OCI-LY7 (cell line): ENCODE measurements around the gene CPLANE1. TPM values are rescaled to one million over a fixed set of nuclear protein-coding genes. Genes with fewer than 3 reads are reported as not detected.

ENCODE experiments used
- BruUV-seq: library from RNA; stranded (reverse); fragments of 400-500 nt; replicated peaks from 2 replicates; lab custom pipeline; 2021; lab: Mats Ljungman, UMichigan
- CTCF ChIA-PET: fragments of 300-600 bp; sonication (Branson Sonifier 250); formaldehyde crosslinking; loops from one replicate; lab custom pipeline; 2022; ENCODE audit warnings: antibody characterized with exemption; ENCODE audit not compliant: unreplicated experiment; lab: Charles Lee
- POLR2A ChIA-PET: fragments of 300-600 bp; sonication (Branson Sonifier 250); formaldehyde crosslinking; loops from one replicate; lab custom pipeline; 2022; ENCODE audit warnings: antibody characterized with exemption; lab: Charles Lee
- DNase-seq: peaks from one replicate; pipeline ENCODE4 v3.0.0-alpha.2; 2015; ENCODE audit warnings: low spot score
- H2AFZ ChIP-seq: fragments of 200-600 bp; sonication (generic), shearing (Covaris generic); 2 replicates; pipeline ENCODE4 v1.6.1; 2014; ENCODE audit warnings: mild to moderate bottlenecking, antibody characterized with exemption, low read length, moderate library complexity
- H3K27ac ChIP-seq: fragments of 200-600 bp; sonication (generic); 2 replicates; pipeline ENCODE4 v1.5.1; 2014; ENCODE audit warnings: mixed run types, low read depth, mild to moderate bottlenecking, moderate library complexity, low read length, inconsistent platforms; ENCODE audit not compliant: poor library complexity, severe bottlenecking
- H3K36me3 ChIP-seq: fragments of 200-600 bp; sonication (generic); 2 replicates; pipeline ENCODE4 v1.6.1; 2014; ENCODE audit warnings: mild to moderate bottlenecking, antibody characterized with exemption, low read length, moderate library complexity, mixed read lengths; ENCODE audit not compliant: insufficient read depth
- H3K4me1 ChIP-seq: fragments of 200-600 bp; sonication (generic); 2 replicates; pipeline ENCODE4 v1.5.1; 2014; ENCODE audit warnings: mild to moderate bottlenecking, low read length; ENCODE audit not compliant: insufficient read depth, poor library complexity, severe bottlenecking
- H3K4me2 ChIP-seq: fragments of 200-600 bp; sonication (generic); 2 replicates; pipeline ENCODE4 v1.6.1; 2014; ENCODE audit warnings: mild to moderate bottlenecking, low read length
- H3K4me3 ChIP-seq: fragments of 200-600 bp; sonication (generic); 2 replicates; pipeline ENCODE4 v1.5.1; 2014; ENCODE audit warnings: mild to moderate bottlenecking, low read depth, low read length; ENCODE audit not compliant: poor library complexity, severe bottlenecking
- H3K79me2 ChIP-seq: fragments of 200-600 bp; sonication (generic); 2 replicates; pipeline ENCODE4 v1.6.1; 2016; ENCODE audit warnings: low read depth, mild to moderate bottlenecking, low read length, moderate library complexity, mixed read lengths; ENCODE audit not compliant: insufficient read depth
- H3K9me2 ChIP-seq: fragments of 200-600 bp; sonication (generic); 2 replicates; pipeline ENCODE4 v1.6.1; 2016; ENCODE audit warnings: mild to moderate bottlenecking, low read length, mixed read lengths; ENCODE audit not compliant: insufficient read depth
- H3K9me3 ChIP-seq: fragments of 200-600 bp; sonication (generic); 2 replicates; pipeline ENCODE4 v1.6.1; 2014; ENCODE audit warnings: mild to moderate bottlenecking, mixed run types, low read length, mixed read lengths
- H4K20me1 ChIP-seq: fragments of 200-600 bp; sonication (generic); 2 replicates; pipeline ENCODE4 v1.6.1; 2014; ENCODE audit warnings: mild to moderate bottlenecking, antibody characterized with exemption, low read length, moderate library complexity, mixed read lengths; ENCODE audit not compliant: insufficient read depth
- CTCF ChIP-seq: fragments of 200-600 bp; sonication (generic); conservative IDR thresholded peaks from 2 replicates; pipeline ENCODE4 v1.5.1; 2014; ENCODE audit warnings: mild to moderate bottlenecking, antibody characterized with exemption, low read length, moderate library complexity, mixed read lengths
- EZH2phosphoT487 ChIP-seq: fragments of 200-600 bp; sonication (generic); IDR thresholded peaks from 2 replicates; pipeline ENCODE4 v1.6.1; 2018; ENCODE audit warnings: low read depth, borderline replicate concordance, mild to moderate bottlenecking, mixed run types, antibody characterized with exemption, low read length, moderate library complexity, mixed read lengths
- intact Hi-C: fragments of 100-400 bp; cut with micrococcal nuclease; formaldehyde crosslinking; loops from one replicate; pipeline ENCODE4 v1.10.0; 2022; ENCODE audit not compliant: unreplicated experiment
- total RNA-seq, 2 experiments: library from RNA; depleted of rRNA in 1 of 2; stranded (reverse); fragments of >200 nt in 1 of 2; shearing (Covaris generic) in 1 of 2; gene quantifications; 2 replicates each; pipeline ENCODE4 v1.2.3, GENCODE V29; 2014 to 2022

CPLANE1 gene
- total RNA-seq, 2 experiments from 2014 or later, result 0.21 TPM; not detected in 1

DNA sequence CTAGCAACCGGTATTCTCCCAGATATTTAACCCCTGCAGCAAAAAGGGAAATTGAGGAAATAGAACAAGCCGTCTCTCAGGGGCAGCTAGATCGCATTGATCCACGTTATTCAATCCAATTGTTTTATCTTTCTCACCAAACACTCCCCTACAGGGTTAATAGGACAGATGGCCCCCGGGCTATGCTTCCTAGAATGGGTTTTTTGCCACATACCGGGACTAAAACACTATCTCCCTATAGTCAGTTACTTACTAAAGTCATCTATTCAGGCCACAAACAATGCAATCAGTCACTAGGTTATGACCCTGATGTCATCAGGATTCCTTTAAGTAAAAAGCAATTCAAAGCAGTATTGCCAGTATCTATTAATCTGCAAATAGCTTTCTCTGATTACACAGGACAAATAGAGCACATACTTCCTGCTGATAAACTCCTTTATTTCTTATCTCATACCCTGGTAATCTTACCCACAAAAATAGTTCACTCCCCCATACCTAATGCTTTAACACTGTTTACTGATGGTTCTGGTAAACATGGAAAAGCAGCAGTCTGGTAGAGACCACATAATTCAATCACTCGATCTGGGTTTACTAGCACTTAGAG lies 159.0 kb downstream of the CPLANE1 start:
- H3K36me3 ChIP-seq, result no peaks in the 10 kb centered on the region
- H3K4me2 ChIP-seq, result no peak overlapping the region
- H3K9me3 ChIP-seq, result no peaks in the 10 kb centered on the region
- ChIA-PET CTCF (no interaction called here), POLR2A (interaction anchor here (0.7 kb wide), 2 partner anchors 55 to 93 kb away, joined by 3 read pairs; no protein-coding TSS in a partner anchor)
- H3K9me2 ChIP-seq, result no peaks in the 10 kb centered on the region
- BruUV-seq, result no TSS peak
- DNase-seq, result no peak
- intact Hi-C loops, result no loop called here
- no peaks in the 10 kb centered on the region for H3K79me2 ChIP-seq
- no peak for TF ChIP-seq EZH2phosphoT487
- no peak for TF ChIP-seq CTCF
- H2AFZ ChIP-seq, result no peak overlapping the region
- H3K4me3 ChIP-seq, result no peak overlapping the region
- H4K20me1 ChIP-seq, result no peaks in the 10 kb centered on the region
- H3K4me1 ChIP-seq, result no peaks in the 10 kb centered on the region
- no peak overlapping the region for H3K27ac ChIP-seq

DNA sequence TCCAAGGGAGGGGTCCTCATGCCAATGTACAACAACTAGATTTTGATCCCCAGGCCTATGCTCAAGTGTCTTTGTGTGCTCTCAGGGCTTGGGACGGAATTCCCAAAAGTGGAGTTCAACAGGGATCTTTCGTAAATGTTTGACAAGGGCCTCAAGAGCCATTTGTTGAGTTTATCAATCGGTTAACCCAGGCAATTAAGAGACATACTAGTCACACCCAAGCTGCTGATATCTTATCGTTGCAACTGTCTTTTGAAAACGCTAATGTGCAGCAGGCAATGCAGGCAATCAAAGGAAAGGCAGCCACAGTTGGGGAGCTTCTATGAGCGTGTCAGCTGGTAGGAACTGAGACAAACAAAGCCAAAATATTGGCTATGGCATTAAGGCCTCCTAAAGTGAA lies 161.2 kb downstream of the CPLANE1 start:
- no peaks in the 10 kb centered on the region for H3K9me3 ChIP-seq

More for the DNA sequence above, 161.2 kb downstream of the CPLANE1 start:
- Histone ChIP-seq H3K27ac (no peak overlapping the region), H4K20me1 (no peaks in the 10 kb centered on the region), H3K4me1 (no peaks in the 10 kb centered on the region), H3K9me2 (no peaks in the 10 kb centered on the region), H3K4me2 (no peak overlapping the region), H3K79me2 (no peaks in the 10 kb centered on the region), H3K36me3 (no peaks in the 10 kb centered on the region), H3K4me3 (no peak overlapping the region), H2AFZ (no peak overlapping the region)
- no peak for DNase-seq
- no TSS peak for BruUV-seq
- CTCF ChIA-PET, result no interaction called here
- POLR2A ChIA-PET, result no interaction called here
- TF ChIP-seq EZH2phosphoT487, result no peak
- no peak for TF ChIP-seq CTCF
- intact Hi-C loops, result no loop called here
